Ascending aorta (tissue), 2 donors: Measurements from ENCODE around the gene RERG. TPM values are rescaled to one million over a fixed set of nuclear protein-coding genes. Genes with fewer than 3 reads are reported as not detected.

Experiments
- DNase-seq, 2 donors: peaks; one replicate each; pipeline ENCODE4 v3.0.0-alpha.2; 2019; ENCODE audit warnings: low spot score in 2 of 2
- H3K27ac ChIP-seq, 2 donors: fragments of 200-600 bp; sonication (generic); one replicate each; pipeline ENCODE4 v1.5.1; 2016 to 2017; ENCODE audit warnings: mild to moderate bottlenecking in 1 of 2
- H3K27me3 ChIP-seq: fragments of 200-600 bp; sonication (generic); one replicate; pipeline ENCODE4 v1.5.1; 2017
- H3K36me3 ChIP-seq, 2 donors: fragments of 200-600 bp; sonication (generic); one replicate each; pipeline ENCODE4 v1.5.1; 2016
- H3K4me1 ChIP-seq, 2 donors: fragments of 200-600 bp; sonication (generic); one replicate each; pipeline ENCODE4 v1.5.1; 2016 to 2017; ENCODE audit warnings: mild to moderate bottlenecking in 1 of 2
- H3K4me3 ChIP-seq, 2 donors: fragments of 200-600 bp; sonication (generic); one replicate each; pipeline ENCODE4 v1.5.1; 2016 to 2017; ENCODE audit warnings: mild to moderate bottlenecking in 1 of 2
- H3K9me3 ChIP-seq, 2 donors: fragments of 200-600 bp; sonication (generic); one replicate each; pipeline ENCODE4 v1.5.1; 2016
- intact Hi-C: fragments of 100-400 bp; cut with DNase I; formaldehyde crosslinking; loops from one replicate; pipeline ENCODE4 v1.15.1; 2023
- total RNA-seq: library from RNA; depleted of rRNA; stranded (reverse); fragments of >200 nt; gene quantifications from one replicate; pipeline ENCODE4 v1.1.0, GENCODE V29; 2016
- TF ChIP-seq, protein P1 (sequence below), 3 experiments: fragments of 200-600 bp in 2 of 3; fragments of 450-650 bp in 1 of 3; sonication (generic) in 2 of 3; IDR thresholded peaks; one replicate each; pipeline ENCODE4 v1.5.1; 2016 to 2019; ENCODE audit warnings: antibody characterized with exemption in 3 of 3, mild to moderate bottlenecking in 1 of 3, moderate library complexity in 1 of 3

The RERG gene, protein sequence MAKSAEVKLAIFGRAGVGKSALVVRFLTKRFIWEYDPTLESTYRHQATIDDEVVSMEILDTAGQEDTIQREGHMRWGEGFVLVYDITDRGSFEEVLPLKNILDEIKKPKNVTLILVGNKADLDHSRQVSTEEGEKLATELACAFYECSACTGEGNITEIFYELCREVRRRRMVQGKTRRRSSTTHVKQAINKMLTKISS
- total RNA-seq: 55.7 TPM

DNA sequence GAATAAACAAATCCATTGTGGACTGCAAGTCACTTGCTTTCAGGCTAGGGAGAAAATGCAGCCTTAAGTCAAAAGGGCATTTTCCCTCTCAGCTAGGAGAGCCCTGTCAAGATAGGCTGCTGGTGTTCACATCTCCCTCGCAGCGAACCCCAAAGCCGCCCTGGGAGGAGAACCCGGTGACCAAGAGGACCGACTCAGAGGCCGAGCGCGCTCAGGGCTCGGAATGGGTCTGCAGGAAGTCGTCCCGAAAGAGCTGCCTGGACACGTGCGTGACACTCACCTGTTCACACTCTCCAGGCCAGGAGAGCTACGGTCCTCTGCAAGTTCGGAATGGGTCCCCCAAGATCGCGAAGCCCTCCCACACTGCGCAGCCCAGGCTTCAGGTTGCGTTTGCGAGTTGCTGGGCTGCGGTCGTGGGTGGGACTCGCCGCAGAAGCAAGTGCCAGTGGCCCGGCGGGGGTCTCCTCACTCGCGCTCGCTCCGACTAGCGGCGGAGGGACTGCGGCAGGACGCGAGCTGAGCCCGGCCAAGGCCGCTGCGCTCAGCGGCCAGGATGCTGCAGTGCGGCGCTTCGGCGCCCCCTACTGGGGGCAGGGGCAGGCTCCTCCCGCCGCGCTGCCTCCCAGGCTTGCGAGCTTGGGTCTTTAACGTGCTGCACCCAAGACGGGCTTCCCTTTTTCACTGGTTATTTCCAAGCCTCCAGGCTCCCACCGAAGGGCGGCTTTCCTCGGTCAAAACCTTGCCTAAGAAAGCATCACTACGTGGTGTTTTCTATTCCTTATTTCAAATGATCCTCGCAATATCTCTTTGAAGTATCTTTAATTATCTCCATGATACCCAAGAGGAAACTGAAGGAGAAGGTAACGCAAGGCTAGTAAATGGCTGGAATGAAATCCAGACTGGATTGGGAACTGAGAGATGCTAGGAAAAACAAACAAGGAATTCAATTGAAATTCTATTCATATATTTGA is at the start of gene RERG:
Gene RERG, minus strand, starts transcription at position 503 of the 971 bp plus-strand sequence. CDS start 3,928 bp downstream, outside the sequence.
- intact Hi-C loops: loop anchor here (1.0 to 5.0 kb wide), 7 partner anchors 20 to 376 kb away; no protein-coding TSS in a partner anchor
- Histone ChIP-seq H3K27ac (peak within 1 kb of the TSS; percentile 83 to 86), H3K9me3 (no peaks in the 10 kb centered on the region), H3K4me1 (peaks cover 0 to 9% of the 10 kb centered on the region in 2 donors), H3K4me3 (peak within 1 kb of the TSS; percentile 55 to 66), H3K27me3 (no peaks in the 10 kb centered on the region), H3K36me3 (no peaks in the 10 kb centered on the region)
- peak in 1 of 2 donors; percentile 91 for DNase-seq
- TF ChIP-seq, protein P1, sequence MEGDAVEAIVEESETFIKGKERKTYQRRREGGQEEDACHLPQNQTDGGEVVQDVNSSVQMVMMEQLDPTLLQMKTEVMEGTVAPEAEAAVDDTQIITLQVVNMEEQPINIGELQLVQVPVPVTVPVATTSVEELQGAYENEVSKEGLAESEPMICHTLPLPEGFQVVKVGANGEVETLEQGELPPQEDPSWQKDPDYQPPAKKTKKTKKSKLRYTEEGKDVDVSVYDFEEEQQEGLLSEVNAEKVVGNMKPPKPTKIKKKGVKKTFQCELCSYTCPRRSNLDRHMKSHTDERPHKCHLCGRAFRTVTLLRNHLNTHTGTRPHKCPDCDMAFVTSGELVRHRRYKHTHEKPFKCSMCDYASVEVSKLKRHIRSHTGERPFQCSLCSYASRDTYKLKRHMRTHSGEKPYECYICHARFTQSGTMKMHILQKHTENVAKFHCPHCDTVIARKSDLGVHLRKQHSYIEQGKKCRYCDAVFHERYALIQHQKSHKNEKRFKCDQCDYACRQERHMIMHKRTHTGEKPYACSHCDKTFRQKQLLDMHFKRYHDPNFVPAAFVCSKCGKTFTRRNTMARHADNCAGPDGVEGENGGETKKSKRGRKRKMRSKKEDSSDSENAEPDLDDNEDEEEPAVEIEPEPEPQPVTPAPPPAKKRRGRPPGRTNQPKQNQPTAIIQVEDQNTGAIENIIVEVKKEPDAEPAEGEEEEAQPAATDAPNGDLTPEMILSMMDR (IDR thresholded peaks at IDR 0.05): peak; percentile 98 to 100 (median 99)

DNA sequence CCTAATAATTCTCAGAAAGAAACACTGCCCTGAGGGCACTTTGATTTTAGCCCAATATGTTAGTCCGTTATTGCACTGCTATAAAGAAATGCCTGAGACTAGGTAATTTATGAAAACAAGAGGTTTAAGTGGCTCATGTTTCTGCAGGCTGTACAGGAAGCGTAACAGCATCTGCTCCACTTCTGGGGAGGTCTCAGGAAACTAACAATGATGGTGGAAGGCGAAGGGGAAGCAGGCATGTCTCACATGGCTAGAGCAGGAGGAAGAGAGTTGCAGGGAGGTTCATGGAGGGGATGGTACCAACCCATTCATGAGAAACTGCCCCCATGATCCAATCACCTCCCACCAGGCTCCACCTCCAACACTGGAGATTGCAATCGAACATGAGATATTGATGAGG is 49.4 kb upstream of the RERG start:
- no peak overlapping the region for H3K27ac ChIP-seq
- H3K4me3 ChIP-seq: no peak overlapping the region
- H3K4me1 ChIP-seq: peaks cover 5 to 16% of the 10 kb centered on the region in 2 donors
- no peak for DNase-seq
- no peaks in the 10 kb centered on the region for H3K27me3 ChIP-seq
- no peaks in the 10 kb centered on the region for H3K36me3 ChIP-seq
- intact Hi-C loops: loop anchor here (5.0 to 10.0 kb wide), 3 partner anchors 428 to 626 kb away; partner anchors contain the start of gene ART4
- TF ChIP-seq, protein P1 (IDR thresholded peaks at IDR 0.05): no peak
- no peaks in the 10 kb centered on the region for H3K9me3 ChIP-seq

DNA sequence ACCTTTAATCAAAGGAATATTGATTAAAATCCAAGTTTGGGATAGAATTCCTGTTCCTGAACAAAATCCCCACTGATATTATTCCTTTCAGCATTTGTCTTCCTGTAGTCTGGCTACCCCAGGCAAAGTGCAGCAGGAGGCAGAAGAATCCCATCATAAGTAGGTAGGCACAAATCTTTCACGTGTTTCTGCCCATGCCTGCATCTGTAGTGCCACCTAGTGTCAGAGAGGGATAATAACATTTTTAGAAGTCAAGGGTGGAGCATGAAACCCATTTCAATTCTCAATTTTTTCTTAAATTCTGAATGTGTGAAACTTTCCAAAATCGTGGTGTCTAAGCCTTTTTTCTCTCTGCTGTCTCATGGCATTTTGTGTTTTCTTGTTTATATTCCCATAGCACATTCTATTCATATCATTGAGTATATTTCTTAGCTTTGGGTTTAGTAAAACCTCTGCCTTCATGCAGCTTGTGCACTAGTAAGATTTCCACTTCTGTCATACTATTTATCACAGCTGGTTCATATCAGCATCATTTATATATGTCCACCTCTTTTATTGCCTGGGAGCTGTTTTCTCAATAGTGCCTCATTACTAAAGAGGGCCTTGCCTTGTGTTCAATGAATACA is 47.8 kb upstream of the RERG start:
- TF ChIP-seq, protein P1 (IDR thresholded peaks at IDR 0.05): peak; percentile 77 to 86 (median 81)
- Histone ChIP-seq H3K4me1 (peaks cover 0 to 4% of the 10 kb centered on the region in 2 donors), H3K27ac (no peak overlapping the region), H3K9me3 (no peaks in the 10 kb centered on the region), H3K4me3 (no peak overlapping the region), H3K27me3 (no peaks in the 10 kb centered on the region), H3K36me3 (no peaks in the 10 kb centered on the region)
- intact Hi-C loops: loop anchor here (1.0 to 10.0 kb wide), 4 partner anchors 42 to 544 kb away; no protein-coding TSS in a partner anchor
- peak in 1 of 2 donors; percentile 69 for DNase-seq

DNA sequence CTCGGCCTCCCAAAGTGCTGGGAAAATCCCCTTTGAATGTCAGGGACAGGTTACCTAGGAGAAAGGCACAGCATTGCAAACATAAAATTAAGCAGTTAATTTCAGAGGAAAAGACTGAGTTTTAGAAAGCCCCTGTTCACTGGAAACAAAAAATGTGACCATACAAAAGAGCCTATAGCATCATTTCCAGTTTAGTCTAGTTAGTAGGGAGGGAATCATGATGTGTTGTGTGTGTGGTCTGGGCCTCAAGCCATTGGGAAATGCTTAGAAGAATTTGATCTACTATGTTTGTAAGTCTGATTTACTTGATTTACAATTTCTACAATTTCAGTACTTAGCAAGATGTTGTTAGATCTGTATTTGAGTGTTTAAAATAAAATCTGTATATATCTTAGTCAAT is 47.1 kb upstream of the RERG start:
- intact Hi-C loops: loop anchor here (2.0 to 10.0 kb wide), 3 partner anchors 42 to 544 kb away; no protein-coding TSS in a partner anchor
- Histone ChIP-seq H3K36me3 (no peaks in the 10 kb centered on the region), H3K9me3 (no peaks in the 10 kb centered on the region), H3K27ac (no peak overlapping the region), H3K4me1 (no peaks in the 10 kb centered on the region), H3K4me3 (no peak overlapping the region), H3K27me3 (no peaks in the 10 kb centered on the region)
- TF ChIP-seq, protein P1 (IDR thresholded peaks at IDR 0.05): no peak
- no peak for DNase-seq

DNA sequence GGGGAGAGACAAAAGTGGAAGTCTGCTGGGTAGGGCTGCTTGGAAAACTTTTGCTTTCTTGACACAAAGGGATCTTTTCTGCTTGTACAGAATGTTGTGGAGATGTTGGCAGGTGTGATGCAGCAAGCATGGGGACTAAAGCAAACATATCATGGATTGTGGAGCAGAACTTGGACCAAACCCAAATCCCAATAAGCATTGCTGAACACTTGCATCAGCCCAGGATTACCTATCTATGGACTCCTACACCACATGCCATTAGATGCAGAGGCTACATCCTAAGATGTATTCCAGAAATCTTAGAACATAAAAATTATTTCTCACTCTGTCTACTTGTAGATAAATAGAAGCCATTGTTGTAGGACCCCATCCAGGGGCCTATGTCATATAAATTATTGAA is 44.7 kb upstream of the RERG start:
- TF ChIP-seq, protein P1 (IDR thresholded peaks at IDR 0.05): no peak
- intact Hi-C loops: loop anchor here (5.0 to 10.0 kb wide), 2 partner anchors 264 to 541 kb away; no protein-coding TSS in a partner anchor
- H3K9me3 ChIP-seq: no peaks in the 10 kb centered on the region
- H3K27me3 ChIP-seq: no peaks in the 10 kb centered on the region
- no peaks in the 10 kb centered on the region for H3K36me3 ChIP-seq
- no peak for DNase-seq
- H3K27ac ChIP-seq: no peak overlapping the region
- H3K4me1 ChIP-seq: no peaks in the 10 kb centered on the region
- H3K4me3 ChIP-seq: no peak overlapping the region
